SK-N-SH (cell line): Measurements from ENCODE around the gene SLX4IP. TPM values are rescaled to one million over a fixed set of nuclear protein-coding genes. Genes with fewer than 3 reads are reported as not detected.
A peak's percentile ranks its signal among the peaks of the same experiment; 100 is the strongest.

Experiments
- CTCF ChIA-PET: fragments of 300-600, 350-600 bp; formaldehyde crosslinking; extraction: SDS; loops from one replicate; lab custom pipeline; 2021; lab: Yijun Ruan, JAX
- POLR2A ChIA-PET: fragments of 350-600 bp; sonication (Branson Sonifier 250); formaldehyde crosslinking; extraction: SDS; loops from one replicate; lab custom pipeline; 2020; ENCODE audit warnings: antibody characterized with exemption, inconsistent platforms; lab: Yijun Ruan, JAX
- DNase-seq: peaks from one replicate; pipeline ENCODE4 v3.0.0; 2012
- H2AFZ ChIP-seq: fragments of 200-600 bp; sonication (generic); 2 replicates; pipeline ENCODE4 v1.8.1; 2016; ENCODE audit warnings: antibody characterized with exemption, mild to moderate bottlenecking, low read depth
- H3F3A ChIP-seq: fragments of 200-600 bp; sonication (generic); replicated peaks from 2 replicates; pipeline ENCODE3; 2016; ENCODE audit warnings: antibody characterized with exemption, mild to moderate bottlenecking; ENCODE audit not compliant: insufficient read depth
- H3K27ac ChIP-seq, 2 experiments: fragments of 200-500 bp in 1 of 2; fragments of 200-600 bp in 1 of 2; sonication (Bioruptor generic) in 1 of 2; sonication (generic), shearing (Covaris generic) in 1 of 2; 2 replicates each; pipeline versions ENCODE4 v1.5.1 to v1.6.1; 2014 to 2016; ENCODE audit warnings: low read depth in 2 of 2, inconsistent platforms in 1 of 2, low read length in 1 of 2, mild to moderate bottlenecking in 1 of 2, mixed read lengths in 1 of 2
- H3K27me3 ChIP-seq: fragments of 200-600 bp; sonication (generic), shearing (Covaris generic); 2 replicates; pipeline ENCODE4 v1.6.1; 2016; ENCODE audit warnings: mixed run types; ENCODE audit not compliant: insufficient read depth
- H3K36me3 ChIP-seq, 2 experiments: fragments of 200-500 bp in 1 of 2; fragments of 200-600 bp in 1 of 2; sonication (Bioruptor generic) in 1 of 2; sonication (generic) in 1 of 2; replicated peaks in 1 of 2; 2 replicates each; pipeline versions ENCODE3 to v1.5.1; 2014 to 2016; ENCODE audit warnings: low read length in 1 of 2, mild to moderate bottlenecking in 1 of 2; ENCODE audit not compliant: insufficient read depth in 2 of 2, control insufficient read depth in 1 of 2
- H3K4me1 ChIP-seq, 2 experiments: fragments of 200-500 bp in 1 of 2; fragments of 200-600 bp in 1 of 2; sonication (Bioruptor generic) in 1 of 2; sonication (generic), shearing (Covaris generic) in 1 of 2; 2 replicates each; pipeline versions ENCODE4 v1.5.1 to v1.6.1; 2014 to 2016; ENCODE audit warnings: low read depth in 1 of 2, low read length in 1 of 2, mixed run types in 1 of 2; ENCODE audit not compliant: insufficient read depth in 2 of 2, control insufficient read depth in 1 of 2
- H3K4me2 ChIP-seq: fragments of 200-600 bp; sonication (generic), shearing (Covaris generic); 2 replicates; pipeline ENCODE4 v1.6.1; 2017; ENCODE audit warnings: mixed run types
- H3K4me3 ChIP-seq, 2 experiments: fragments of 200-500 bp in 1 of 2; fragments of 200-600 bp in 1 of 2; sonication (Bioruptor generic) in 1 of 2; sonication (generic), shearing (Covaris generic) in 1 of 2; 2 replicates each; pipeline versions ENCODE4 v1.5.1 to v1.8.1; 2014 to 2016; ENCODE audit warnings: low read depth in 2 of 2, inconsistent platforms in 1 of 2, low read length in 1 of 2, mild to moderate bottlenecking in 1 of 2, mixed read lengths in 1 of 2, moderate library complexity in 1 of 2
- H3K79me2 ChIP-seq: fragments of 200-600 bp; sonication (generic); 2 replicates; pipeline ENCODE4 v1.8.1; 2017; ENCODE audit warnings: mild to moderate bottlenecking; ENCODE audit not compliant: insufficient read depth
- H3K9ac ChIP-seq: fragments of 200-600 bp; sonication (generic); 2 replicates; pipeline ENCODE4 v1.6.1; 2017; ENCODE audit warnings: mixed run types
- H3K9me2 ChIP-seq: fragments of 200-600 bp; sonication (generic); 2 replicates; pipeline ENCODE4 v1.6.1; 2017; ENCODE audit warnings: mixed run types
- H3K9me3 ChIP-seq: fragments of 200-600 bp; sonication (generic); 2 replicates; pipeline ENCODE4 v1.6.1; 2017; ENCODE audit warnings: mixed run types, mild to moderate bottlenecking, moderate library complexity
- H4K20me1 ChIP-seq: fragments of 200-600 bp; sonication (generic); 2 replicates; pipeline ENCODE4 v1.6.1; 2017; ENCODE audit warnings: mild to moderate bottlenecking, mixed run types; ENCODE audit not compliant: insufficient read depth
- CHD2 ChIP-seq: fragments of 150-350 bp; IDR thresholded peaks from 2 replicates; pipeline ENCODE4 v1.6.1; 2018; ENCODE audit warnings: low read length; ENCODE audit not compliant: partially characterized antibody
- EP300 ChIP-seq, 2 experiments: IDR thresholded peaks; 2 replicates each; pipeline versions ENCODE4 v1.4.0 to v1.6.1; 2012; ENCODE audit warnings: borderline replicate concordance in 1 of 2, low read depth in 1 of 2, low read length in 1 of 2
- FOSL2 ChIP-seq: IDR thresholded peaks from 2 replicates; pipeline ENCODE4 v1.4.0; 2012; ENCODE audit warnings: low read depth, mild to moderate bottlenecking, moderate library complexity, borderline replicate concordance
- GABPA ChIP-seq: IDR thresholded peaks from 2 replicates; pipeline ENCODE4 v1.4.0; 2012; ENCODE audit warnings: low read depth, mild to moderate bottlenecking
- IRF3 ChIP-seq: fragments of 150-350 bp; IDR thresholded peaks from 2 replicates; pipeline ENCODE4 v1.6.1; 2016; ENCODE audit warnings: mild to moderate bottlenecking, low read depth, low read length
- JUND ChIP-seq: IDR thresholded peaks from 2 replicates; pipeline ENCODE4 v1.4.0; 2012
- MEF2A ChIP-seq: IDR thresholded peaks from 2 replicates; pipeline ENCODE4 v1.4.0; 2012; ENCODE audit warnings: low read depth, borderline replicate concordance
- NFIC ChIP-seq: IDR thresholded peaks from 2 replicates; pipeline ENCODE4 v1.4.0; 2012; ENCODE audit warnings: borderline replicate concordance
- POLR2AphosphoS5 ChIP-seq: IDR thresholded peaks from 2 replicates; pipeline ENCODE4 v1.6.1; 2012; ENCODE audit warnings: low read depth, low read length
- RAD21 ChIP-seq: IDR thresholded peaks from 2 replicates; pipeline ENCODE4 v1.6.1; 2012; ENCODE audit warnings: mild to moderate bottlenecking, low read length
- SMC3 ChIP-seq: IDR thresholded peaks from 2 replicates; pipeline ENCODE4 v1.6.1; 2012; ENCODE audit warnings: low read depth, low read length, improper control_type of control experiment
- TAF1 ChIP-seq: IDR thresholded peaks from 2 replicates; pipeline ENCODE4 v1.6.1; 2012; ENCODE audit warnings: low read depth, mild to moderate bottlenecking, low read length, moderate library complexity, borderline replicate concordance
- TCF12 ChIP-seq: IDR thresholded peaks from 2 replicates; pipeline ENCODE4 v1.4.0; 2012
- YY1 ChIP-seq: IDR thresholded peaks from 2 replicates; pipeline ENCODE4 v1.4.0; 2012; ENCODE audit warnings: low read depth, mild to moderate bottlenecking
- WGBS: methylation state at CpG from one replicate; pipeline ENCODE4 v1.1.6; 2017; ENCODE audit warnings: low lambda C conversion rate; 5-methylcytosine and 5-hydroxymethylcytosine counted together
- polyA plus RNA-seq, 3 experiments: library from polyadenylated mRNA; depleted of rRNA; stranded (reverse); fragments of >200 nt; gene quantifications; 2 replicates each; pipeline ENCODE4 v1.2.3, GENCODE V29; 2012
- TF ChIP-seq, protein P1 (sequence below): IDR thresholded peaks from 2 replicates; pipeline ENCODE4 v1.6.1; 2012; ENCODE audit warnings: mild to moderate bottlenecking, low read depth, low read length, moderate library complexity

The SLX4IP gene
- polyA plus RNA-seq, 1 of the 3 experiments (the other 2 are of a cell fraction), result 1.3 TPM

GRCh38 chr20:10572853-10573252, 137.7 kb downstream of the SLX4IP start:
- H3K27ac ChIP-seq, result peak overlapping the region in 1 of 2 experiments; percentile 47; a peak in 1 of 4 replicates
- no peak overlapping the region for H2AFZ ChIP-seq
- WGBS, result 98% methylated on average over 8 of the region's 8 CpGs

More at GRCh38 chr20:10572853-10573252, 137.7 kb downstream of the SLX4IP start:
- POLR2A ChIA-PET, result no interaction called here
- TF ChIP-seq GABPA (no peak), YY1 (no peak), EP300 (IDR thresholded peaks at IDR 0.05; ENCODE audit: borderline replicate concordance in 1 of 2, low read depth in 1 of 2, low read length in 1 of 2) (no peak), CHD2 (no peak), TCF12 (no peak), NFIC (no peak), JUND (no peak), SMC3 (no peak), FOSL2 (no peak), POLR2AphosphoS5 (no peak), MEF2A (no peak), IRF3 (no peak), TAF1 (no peak), RAD21 (no peak)
- TF ChIP-seq, protein P1, sequence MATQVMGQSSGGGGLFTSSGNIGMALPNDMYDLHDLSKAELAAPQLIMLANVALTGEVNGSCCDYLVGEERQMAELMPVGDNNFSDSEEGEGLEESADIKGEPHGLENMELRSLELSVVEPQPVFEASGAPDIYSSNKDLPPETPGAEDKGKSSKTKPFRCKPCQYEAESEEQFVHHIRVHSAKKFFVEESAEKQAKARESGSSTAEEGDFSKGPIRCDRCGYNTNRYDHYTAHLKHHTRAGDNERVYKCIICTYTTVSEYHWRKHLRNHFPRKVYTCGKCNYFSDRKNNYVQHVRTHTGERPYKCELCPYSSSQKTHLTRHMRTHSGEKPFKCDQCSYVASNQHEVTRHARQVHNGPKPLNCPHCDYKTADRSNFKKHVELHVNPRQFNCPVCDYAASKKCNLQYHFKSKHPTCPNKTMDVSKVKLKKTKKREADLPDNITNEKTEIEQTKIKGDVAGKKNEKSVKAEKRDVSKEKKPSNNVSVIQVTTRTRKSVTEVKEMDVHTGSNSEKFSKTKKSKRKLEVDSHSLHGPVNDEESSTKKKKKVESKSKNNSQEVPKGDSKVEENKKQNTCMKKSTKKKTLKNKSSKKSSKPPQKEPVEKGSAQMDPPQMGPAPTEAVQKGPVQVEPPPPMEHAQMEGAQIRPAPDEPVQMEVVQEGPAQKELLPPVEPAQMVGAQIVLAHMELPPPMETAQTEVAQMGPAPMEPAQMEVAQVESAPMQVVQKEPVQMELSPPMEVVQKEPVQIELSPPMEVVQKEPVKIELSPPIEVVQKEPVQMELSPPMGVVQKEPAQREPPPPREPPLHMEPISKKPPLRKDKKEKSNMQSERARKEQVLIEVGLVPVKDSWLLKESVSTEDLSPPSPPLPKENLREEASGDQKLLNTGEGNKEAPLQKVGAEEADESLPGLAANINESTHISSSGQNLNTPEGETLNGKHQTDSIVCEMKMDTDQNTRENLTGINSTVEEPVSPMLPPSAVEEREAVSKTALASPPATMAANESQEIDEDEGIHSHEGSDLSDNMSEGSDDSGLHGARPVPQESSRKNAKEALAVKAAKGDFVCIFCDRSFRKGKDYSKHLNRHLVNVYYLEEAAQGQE, result no peak
- TF ChIP-seq, all 33 proteins: peak for 0
- Histone ChIP-seq H3K79me2 (no peaks in the 10 kb centered on the region), H3K27me3 (no peaks in the 10 kb centered on the region), H3K4me3 (no peak overlapping the region), H3K4me2 (no peak overlapping the region), H4K20me1 (no peaks in the 10 kb centered on the region), H3F3A (peaks cover 3% of the 10 kb centered on the region), H3K9ac (no peak overlapping the region), H3K9me3 (no peaks in the 10 kb centered on the region), H3K36me3 (no peaks in the 10 kb centered on the region), H3K4me1 (peaks cover 0 to 10% of the 10 kb centered on the region in 2 experiments; a peak in 1 of 4 replicates), H3K9me2 (no peaks in the 10 kb centered on the region)
- DNase-seq, result no peak
- CTCF ChIA-PET, result no interaction called here
